ENCODE results near the gene ATOH8.

Gene ATOH8

GRCh38 chr2:85716346-85716914, 37.4 kb upstream of the ATOH8 start:
- H3K36me3 ChIP-seq (ENCODE audit: insufficient read depth, low read length): no peaks in the 10 kb centered on the region
- H3K9me2 ChIP-seq (ENCODE audit: low read depth, low read length): no peaks in the 10 kb centered on the region
- H3K4me3 ChIP-seq (ENCODE audit: low read depth, low read length, poor library complexity, severe bottlenecking): no peak overlapping the region
- H2AFZ ChIP-seq (ENCODE audit: low read length): no peak overlapping the region
- H3K9ac ChIP-seq (ENCODE audit: low read length): no peak overlapping the region
- H3K4me1 ChIP-seq (ENCODE audit: insufficient read depth, low read length, severe bottlenecking): no peaks in the 10 kb centered on the region
- no peak overlapping the region for H3K27ac ChIP-seq (ENCODE audit: low read depth, low read length, poor library complexity, severe bottlenecking)
- no peak overlapping the region for H3K4me2 ChIP-seq (ENCODE audit: low read length)
- H3K27me3 ChIP-seq (ENCODE audit: insufficient read depth, low read length): no peaks in the 10 kb centered on the region
- no peaks in the 10 kb centered on the region for H3K79me2 ChIP-seq (ENCODE audit: insufficient read depth, low read length)
- H3K9me3 ChIP-seq (ENCODE audit: low read length): no peaks in the 10 kb centered on the region
- H3F3A ChIP-seq (ENCODE audit: insufficient read depth, low read length): no peaks in the 10 kb centered on the region
- no peaks in the 10 kb centered on the region for H4K20me1 ChIP-seq (ENCODE audit: insufficient read depth, low read length)
- TF ChIP-seq EZH2 (IDR thresholded peaks at IDR 0.05; ENCODE audit: borderline replicate concordance, low read length) (no peak), CTCF (IDR thresholded peaks at IDR 0.05; ENCODE audit: low read length) (no peak)

- H3K79me2 ChIP-seq (ENCODE audit: insufficient read depth, low read length): no peaks in the 10 kb centered on the region
- TF ChIP-seq EZH2 (IDR thresholded peaks at IDR 0.05; ENCODE audit: borderline replicate concordance, low read length) (no peak), CTCF (IDR thresholded peaks at IDR 0.05; ENCODE audit: low read length) (no peak)
These were observed 36.3 kb upstream of the ATOH8 start for GRCh38 chr2:85717308-85718008.

GRCh38 chr2:85718009-85718391, 35.8 kb upstream of the ATOH8 start:
- no peaks in the 10 kb centered on the region for H4K20me1 ChIP-seq (ENCODE audit: insufficient read depth, low read length)
- TF ChIP-seq CTCF (IDR thresholded peaks at IDR 0.05; ENCODE audit: low read length) (peak; percentile 53), EZH2 (IDR thresholded peaks at IDR 0.05; ENCODE audit: borderline replicate concordance, low read length) (no peak)
- no peaks in the 10 kb centered on the region for H3K9me2 ChIP-seq (ENCODE audit: low read depth, low read length)
- no peaks in the 10 kb centered on the region for H3K9me3 ChIP-seq (ENCODE audit: low read length)
- no peaks in the 10 kb centered on the region for H3F3A ChIP-seq (ENCODE audit: insufficient read depth, low read length)
- no peak overlapping the region for H3K9ac ChIP-seq (ENCODE audit: low read length)
- no peaks in the 10 kb centered on the region for H3K27me3 ChIP-seq (ENCODE audit: insufficient read depth, low read length)
- no peak overlapping the region for H3K4me3 ChIP-seq (ENCODE audit: low read depth, low read length, poor library complexity, severe bottlenecking)
- no peak overlapping the region for H3K4me2 ChIP-seq (ENCODE audit: low read length)
- no peaks in the 10 kb centered on the region for H3K79me2 ChIP-seq (ENCODE audit: insufficient read depth, low read length)
- H3K4me1 ChIP-seq (ENCODE audit: insufficient read depth, low read length, severe bottlenecking): no peaks in the 10 kb centered on the region
- no peak overlapping the region for H3K27ac ChIP-seq (ENCODE audit: low read depth, low read length, poor library complexity, severe bottlenecking)
- no peak overlapping the region for H2AFZ ChIP-seq (ENCODE audit: low read length)
- no peaks in the 10 kb centered on the region for H3K36me3 ChIP-seq (ENCODE audit: insufficient read depth, low read length)

More at GRCh38 chr2:85717308-85718008, 36.3 kb upstream of the ATOH8 start:
- Histone ChIP-seq H2AFZ (ENCODE audit: low read length) (no peak overlapping the region), H3K9me2 (ENCODE audit: low read depth, low read length) (no peaks in the 10 kb centered on the region), H4K20me1 (ENCODE audit: insufficient read depth, low read length) (no peaks in the 10 kb centered on the region), H3K9me3 (ENCODE audit: low read length) (no peaks in the 10 kb centered on the region), H3K27ac (ENCODE audit: low read depth, low read length, poor library complexity, severe bottlenecking) (no peak overlapping the region), H3K4me2 (ENCODE audit: low read length) (no peak overlapping the region), H3F3A (ENCODE audit: insufficient read depth, low read length) (no peaks in the 10 kb centered on the region), H3K27me3 (ENCODE audit: insufficient read depth, low read length) (no peaks in the 10 kb centered on the region), H3K4me1 (ENCODE audit: insufficient read depth, low read length, severe bottlenecking) (no peaks in the 10 kb centered on the region), H3K4me3 (ENCODE audit: low read depth, low read length, poor library complexity, severe bottlenecking) (no peak overlapping the region), H3K36me3 (ENCODE audit: insufficient read depth, low read length) (no peaks in the 10 kb centered on the region), H3K9ac (ENCODE audit: low read length) (no peak overlapping the region)

Data from OCI-LY1 (cell line).